Measurements from ENCODE around the gene PPP2R2B. TPM values are rescaled to one million over a fixed set of nuclear protein-coding genes. Genes with fewer than 3 reads are reported as not detected.

PPP2R2B gene
- 9.9 and 14.0 TPM in 2 replicates for total RNA-seq (2014; rRNA removed; shearing (Covaris generic))

DNA sequence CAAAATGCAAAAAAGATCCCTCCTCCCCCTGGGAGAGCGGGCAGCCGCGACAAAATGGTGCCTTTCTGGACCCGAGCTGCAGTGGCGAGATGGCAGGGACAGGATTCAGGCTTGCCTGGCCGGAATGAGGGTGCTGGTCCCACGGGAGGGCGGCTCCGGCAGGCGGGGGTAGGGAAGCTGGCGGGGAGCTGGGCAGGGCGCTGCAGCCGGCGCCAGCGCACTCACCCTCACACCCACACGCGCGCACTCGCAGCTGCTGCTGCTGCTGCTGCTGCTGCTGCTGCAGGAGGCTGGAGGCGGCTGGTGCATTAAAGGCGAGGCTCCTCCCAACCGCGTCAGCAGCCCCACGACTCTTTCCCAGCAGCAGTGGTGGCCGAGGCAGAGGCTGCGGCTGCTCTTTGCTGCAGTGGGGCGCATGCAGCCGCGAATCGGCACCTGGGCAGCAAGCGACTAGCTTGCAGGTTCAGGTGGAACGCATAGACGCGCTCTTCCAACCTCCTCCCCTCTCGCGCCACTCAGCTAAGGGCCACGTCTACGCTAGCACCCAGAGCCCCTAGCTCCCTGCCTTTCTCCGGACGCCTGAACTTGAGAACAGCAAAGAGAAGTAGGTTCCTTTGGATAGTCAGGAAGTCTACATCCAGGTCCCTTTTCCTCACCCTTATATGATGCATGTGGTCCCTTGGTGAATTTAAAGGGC is at the start of gene PPP2R2B:
Gene PPP2R2B (minus strand): TSS at position 282 of the 697 bp plus-strand sequence.
- DNase-seq (ENCODE audit: low spot score): peak; percentile 80

DNA sequence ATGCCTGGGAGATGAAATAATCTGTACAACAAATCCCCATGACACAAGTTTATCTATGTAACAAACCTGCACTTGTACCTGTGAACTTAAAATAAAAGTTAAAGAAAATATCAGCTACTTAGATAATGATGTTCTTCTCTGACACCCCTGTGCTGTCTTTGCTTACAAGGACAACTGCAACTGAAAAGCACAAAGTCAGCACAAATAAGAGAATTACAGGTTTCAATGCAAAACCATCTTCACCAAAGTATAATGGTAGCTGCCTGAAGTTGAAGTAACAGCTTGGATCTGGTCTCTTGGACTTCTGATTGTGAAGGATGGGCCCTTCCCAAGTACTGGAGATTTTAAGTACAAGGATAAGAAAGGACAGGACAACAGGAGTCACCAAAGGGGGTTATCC is 45.6 kb upstream of the PPP2R2B start:
- DNase-seq (ENCODE audit: low spot score): no peak

DNA sequence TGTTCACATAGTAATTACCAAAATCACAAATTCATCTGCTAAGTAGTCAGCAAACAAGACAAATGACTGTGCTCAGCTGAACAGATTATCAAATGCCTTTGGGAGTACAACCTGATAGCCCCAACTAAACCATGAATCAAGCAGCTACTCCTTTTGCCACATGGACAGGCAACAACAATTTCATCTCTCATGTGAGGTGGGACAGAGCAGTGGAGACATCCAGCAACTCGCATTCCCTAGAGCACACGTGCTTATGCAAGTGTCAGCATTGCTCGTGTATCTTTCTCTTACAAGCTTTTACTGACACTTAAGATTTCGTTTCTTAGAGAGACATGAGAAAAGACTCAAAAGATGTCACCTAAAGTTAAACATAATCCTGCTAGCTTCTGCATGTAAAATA is 42.7 kb upstream of the PPP2R2B start:
- DNase-seq (ENCODE audit: low spot score): no peak

DNA sequence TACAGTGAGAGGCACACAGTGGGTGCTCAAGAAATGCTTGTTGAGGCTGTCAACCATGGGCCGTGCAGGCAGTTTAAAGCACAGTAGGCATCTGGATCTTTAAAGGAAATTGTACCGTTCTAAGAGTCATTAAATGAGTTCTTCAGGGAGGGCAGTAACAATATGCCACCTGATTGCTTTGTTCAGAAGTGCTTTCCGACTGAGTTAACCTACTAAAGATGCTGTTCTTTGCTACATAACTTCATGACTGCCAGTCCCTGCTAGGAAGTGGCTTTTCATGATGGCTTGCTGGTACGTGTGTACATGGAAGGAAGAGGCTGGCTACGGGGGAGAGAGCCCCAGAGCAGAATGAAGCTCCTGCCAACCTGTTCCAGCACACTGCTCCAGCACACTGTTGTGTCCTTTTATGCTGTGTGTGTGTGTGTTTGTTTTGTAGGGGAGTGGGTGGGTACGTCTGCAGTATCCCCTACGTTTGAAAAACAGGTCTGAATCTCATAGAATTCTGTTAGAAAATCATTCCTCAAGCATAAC is 41.9 kb upstream of the PPP2R2B start:
- DNase-seq (ENCODE audit: low spot score): no peak

DNA sequence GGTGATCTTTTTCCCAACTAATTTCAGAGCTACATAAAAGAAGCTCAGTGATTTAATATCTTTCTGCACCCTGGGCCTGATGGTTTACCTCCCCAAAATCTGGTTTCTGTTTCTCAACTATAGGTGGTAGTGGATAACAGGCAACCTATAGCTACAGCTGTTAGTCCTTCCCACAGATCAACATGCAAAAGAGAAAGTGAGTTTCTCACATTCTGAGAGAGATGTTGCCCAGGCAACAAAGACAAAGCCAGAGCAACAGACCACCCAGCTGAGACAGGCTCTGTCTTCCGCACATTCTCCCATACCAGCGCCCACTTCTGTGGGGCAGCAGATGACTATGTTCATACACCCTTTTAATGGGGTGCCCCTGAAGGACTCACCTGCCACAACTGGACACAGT is 40.7 kb upstream of the PPP2R2B start:
- DNase-seq (ENCODE audit: low spot score): no peak

DNA sequence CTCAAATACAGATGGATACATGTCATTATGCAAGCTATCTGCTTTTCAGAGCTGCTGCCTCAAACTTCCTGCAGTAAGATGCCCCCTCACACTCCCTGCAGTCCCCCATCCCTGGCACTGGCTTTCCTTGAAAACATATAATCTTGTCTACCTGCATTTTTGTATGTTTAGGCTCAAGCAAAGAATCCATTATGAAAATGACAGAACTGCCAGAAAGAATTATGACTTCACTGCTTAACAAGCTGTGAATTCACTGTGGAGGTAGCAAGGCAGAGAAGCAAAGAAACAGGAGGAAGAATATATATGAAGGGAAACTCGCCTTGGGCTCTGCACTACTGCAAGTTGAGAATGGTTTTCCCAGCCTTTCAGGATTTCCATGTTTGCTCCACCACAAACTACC is 39.4 kb upstream of the PPP2R2B start:
- DNase-seq (ENCODE audit: low spot score): no peak

DNA sequence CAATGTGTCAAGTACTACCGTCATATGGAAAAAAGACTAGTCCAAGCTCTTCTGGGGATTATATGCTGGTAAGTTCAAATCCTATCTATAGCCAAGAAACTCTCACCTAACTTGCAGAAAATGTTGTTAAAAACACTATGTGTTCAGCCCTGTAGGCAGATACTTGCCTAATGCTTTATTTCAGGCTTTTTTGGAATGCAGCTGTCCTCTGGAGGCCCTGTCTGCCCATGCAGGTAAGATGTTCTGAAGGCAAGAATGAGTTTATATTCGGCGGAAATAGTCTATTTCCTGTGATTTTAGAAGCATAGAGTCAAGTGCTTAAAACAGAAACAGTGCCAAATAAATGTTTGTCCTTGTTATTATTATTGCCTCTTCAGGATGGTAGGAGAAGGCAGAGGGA is 34.3 kb upstream of the PPP2R2B start:
- no peak for DNase-seq (ENCODE audit: low spot score)

DNA sequence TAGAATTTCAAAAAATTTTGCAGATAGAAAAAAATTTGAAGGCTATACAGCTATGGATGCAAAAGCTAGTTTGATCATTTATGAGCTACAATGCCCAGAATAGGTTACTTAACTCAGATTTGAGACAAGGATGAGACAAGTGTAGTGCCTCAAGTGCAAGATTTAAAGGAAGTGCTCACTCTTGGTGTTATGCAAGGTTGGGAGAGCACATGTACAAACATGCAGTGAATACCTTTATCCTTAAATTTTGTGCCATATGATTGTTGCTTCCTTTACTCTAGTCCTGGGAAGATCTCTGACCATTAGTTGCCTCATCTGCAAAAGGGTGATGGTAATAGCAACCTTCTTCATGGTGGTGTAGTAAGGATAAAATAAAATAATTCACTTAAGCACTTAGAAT is 31.7 kb upstream of the PPP2R2B start:
- no peak for DNase-seq (ENCODE audit: low spot score)

GRCh38 chr5:146909255-146910068 is 30.9 kb upstream of the PPP2R2B start:
- DNase-seq (ENCODE audit: low spot score): no peak

- peak; percentile 20 for DNase-seq (ENCODE audit: low spot score)
These were observed 28.2 kb upstream of the PPP2R2B start for GRCh38 chr5:146906803-146907202.

- DNase-seq (ENCODE audit: low spot score): no peak
These were observed 26.3 kb upstream of the PPP2R2B start for GRCh38 chr5:146904890-146905289.

GRCh38 chr5:146903789-146904188 is 25.2 kb upstream of the PPP2R2B start:
- no peak for DNase-seq (ENCODE audit: low spot score)

DNA sequence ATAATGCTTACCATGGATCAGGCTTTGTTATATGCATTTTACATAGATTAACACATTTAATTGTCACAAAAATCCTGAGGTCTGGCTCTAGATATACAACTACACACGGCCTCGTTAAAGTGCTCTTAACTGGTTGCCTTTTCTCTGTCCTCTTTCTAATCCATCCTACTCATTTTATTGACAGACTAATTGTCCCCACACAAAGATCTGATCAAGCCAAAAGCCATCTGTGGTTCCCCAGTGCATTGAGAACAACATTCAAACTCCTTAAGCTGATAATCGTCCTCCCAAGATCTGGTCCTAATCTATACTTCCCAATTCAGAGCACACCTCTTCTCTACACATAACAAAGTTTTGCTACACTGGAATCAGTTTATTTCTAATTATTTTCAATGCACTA is 23.9 kb upstream of the PPP2R2B start:
- no peak for DNase-seq (ENCODE audit: low spot score)

DNA sequence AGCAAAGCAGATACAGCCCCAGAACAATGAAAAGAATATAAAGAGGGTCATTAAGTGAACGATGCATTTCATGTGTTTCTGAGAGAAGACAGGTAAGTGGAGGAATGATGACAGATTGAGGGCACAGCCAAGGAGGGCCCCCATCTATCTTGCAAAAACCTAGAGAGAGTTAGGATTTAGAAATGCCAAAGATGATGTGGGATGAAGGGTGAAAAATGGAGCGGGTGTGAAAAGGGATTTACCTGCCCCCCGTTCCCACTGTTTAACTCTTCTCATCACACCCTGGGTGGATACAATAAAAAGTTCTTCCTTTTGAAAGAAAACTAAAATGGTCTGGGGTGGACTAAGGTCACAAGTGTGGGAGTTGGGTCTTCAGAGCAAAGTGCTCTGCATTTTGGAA is 18.5 kb upstream of the PPP2R2B start:
- DNase-seq (ENCODE audit: low spot score): no peak

GRCh38 chr5:146894753-146895521 is 16.4 kb upstream of the PPP2R2B start:
- peak; percentile 35 for DNase-seq (ENCODE audit: low spot score)

- DNase-seq (ENCODE audit: low spot score): no peak
These were observed 15.4 kb upstream of the PPP2R2B start for GRCh38 chr5:146893991-146894390.

GRCh38 chr5:146892231-146892630 is 13.7 kb upstream of the PPP2R2B start:
- DNase-seq (ENCODE audit: low spot score): no peak

DNA sequence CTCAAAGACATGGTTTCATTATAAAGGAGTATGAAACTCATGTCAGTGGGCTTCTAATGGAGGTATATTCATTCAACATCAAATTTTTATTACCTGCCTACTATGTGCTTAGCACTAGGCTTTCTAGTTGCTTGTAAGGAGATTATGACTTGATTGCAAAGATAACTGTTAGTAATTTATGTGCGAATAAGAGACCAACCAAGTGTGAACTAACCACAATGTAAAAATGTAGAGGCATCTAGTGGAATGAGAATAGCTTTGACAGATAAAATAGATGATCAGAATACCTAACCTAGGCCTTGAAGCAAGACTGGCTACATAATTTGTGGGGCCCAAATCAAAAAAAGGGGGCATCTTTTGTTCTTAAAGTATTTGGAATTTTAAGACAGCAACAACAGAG is 13.0 kb upstream of the PPP2R2B start:
- no peak for DNase-seq (ENCODE audit: low spot score)

GRCh38 chr5:146890731-146891440 is 12.3 kb upstream of the PPP2R2B start:
- peak; percentile 46 for DNase-seq (ENCODE audit: low spot score)

DNA sequence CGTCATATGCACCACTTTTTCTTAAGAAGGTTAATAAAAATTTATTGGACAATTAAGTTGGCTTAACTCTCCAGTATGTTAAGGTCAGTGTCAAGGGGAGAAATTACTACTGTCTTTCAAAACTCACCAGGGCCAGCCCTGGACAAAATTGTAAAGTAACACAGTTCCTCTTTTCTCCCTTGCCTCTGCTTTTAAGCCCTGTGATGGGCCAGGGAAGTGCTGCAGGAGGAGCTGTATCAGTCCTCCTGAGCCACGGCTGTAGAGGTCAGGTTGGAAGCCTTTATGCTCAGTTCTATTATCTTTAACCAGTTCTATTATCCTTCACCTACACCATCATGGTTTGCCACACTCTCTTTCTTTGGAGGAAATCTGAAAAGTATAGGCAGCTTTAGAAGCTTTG is 11.5 kb upstream of the PPP2R2B start:
- no peak for DNase-seq (ENCODE audit: low spot score)

GRCh38 chr5:146889169-146889568 is 10.6 kb upstream of the PPP2R2B start:
- no peak for DNase-seq (ENCODE audit: low spot score)

Measured in A172 (cell line).